ENCODE measurements around the gene PPARA. TPM values are rescaled to one million over a fixed set of nuclear protein-coding genes. Genes with fewer than 3 reads are reported as not detected.

PPARA gene
- total and polyA plus RNA-seq, 12 donors, result 5.1 to 208 (median 37.4) TPM

GRCh38 chr22:46110215-46110614 lies 40.1 kb upstream of the PPARA start:
- H3K4me1 ChIP-seq (replicated peaks in 1 of 2), result peaks cover 66 to 99% of the 10 kb centered on the region in 2 donors
- no peak overlapping the region for H3K4me3 ChIP-seq
- no peak for TF ChIP-seq CTCF (IDR thresholded peaks at IDR 0.05)
- peak in 1 of 2 donors; percentile 27 for TF ChIP-seq POLR2A (IDR thresholded peaks at IDR 0.05)
- WGBS, 4 donors, result 38% methylated on average over 9 of the region's 9 CpGs; no CpG with 5 or more reads in 2 of the 4 donors
- no peaks in the 10 kb centered on the region for H3K9me3 ChIP-seq (replicated peaks in 1 of 3)
- peak; percentile 82 to 87 (median 86) for DNase-seq
- intact Hi-C loops (cut with DNase I), result loop anchor here in 1 of 2 donors (5.0 kb wide), 1 partner anchor 33 kb away; no protein-coding TSS in a partner anchor
- H3K27me3 ChIP-seq, result no peaks in the 10 kb centered on the region
- H3K27ac ChIP-seq, result peak overlapping the region; percentile 73 to 95 (median 85)
- H3K36me3 ChIP-seq (replicated peaks in 1 of 2), result peaks cover 0 to 60% of the 10 kb centered on the region in 2 donors

- peak overlapping the region in 4 of 5 donors; percentile 76 to 88 (median 82) for H3K27ac ChIP-seq
- H3K4me3 ChIP-seq, result no peak overlapping the region
- H3K36me3 ChIP-seq (replicated peaks in 1 of 2), result peaks cover 0 to 46% of the 10 kb centered on the region in 2 donors
- intact Hi-C loops (cut with DNase I), result loop anchor here in 1 of 2 donors (5.0 kb wide), 1 partner anchor 34 kb away; no protein-coding TSS in a partner anchor
- no peak for TF ChIP-seq CTCF (IDR thresholded peaks at IDR 0.05)
- H3K9me3 ChIP-seq (replicated peaks in 1 of 3), result no peaks in the 10 kb centered on the region
- peak in 5 of 7 donors; percentile 49 to 60 (median 50) for DNase-seq
- peaks cover 61 to 97% of the 10 kb centered on the region in 2 donors for H3K4me1 ChIP-seq (replicated peaks in 1 of 2)
- H3K27me3 ChIP-seq, result no peaks in the 10 kb centered on the region
- 18 to 48% (median 43%) methylated on average over 3 to 20 of the region's 20 CpGs for WGBS, 4 donors
Observed at GRCh38 chr22:46111645-46112306, 38.5 kb upstream of the PPARA start.

GRCh38 chr22:46112405-46112804 lies 37.9 kb upstream of the PPARA start:
- 50 to 60% (median 55%) methylated on average over 20 of the region's 20 CpGs for WGBS, 4 donors
- Histone ChIP-seq H3K4me1 (replicated peaks in 1 of 2) (peaks cover 55 to 93% of the 10 kb centered on the region in 2 donors), H3K36me3 (replicated peaks in 1 of 2) (peaks cover 0 to 42% of the 10 kb centered on the region in 2 donors), H3K4me3 (no peak overlapping the region), H3K27me3 (no peaks in the 10 kb centered on the region), H3K9me3 (replicated peaks in 1 of 3) (no peaks in the 10 kb centered on the region), H3K27ac (peak overlapping the region; percentile 31 to 88 (median 80))
- TF ChIP-seq POLR2A (IDR thresholded peaks at IDR 0.05) (no peak), CTCF (IDR thresholded peaks at IDR 0.05) (no peak)
- intact Hi-C loops (cut with DNase I), result loop anchor here in 1 of 2 donors (5.0 kb wide), 1 partner anchor 35 kb away; no protein-coding TSS in a partner anchor
- no peak for DNase-seq

- H3K4me1 ChIP-seq (replicated peaks in 1 of 2), result peaks cover 46 to 84% of the 10 kb centered on the region in 2 donors
- peak overlapping the region; percentile 43 to 88 (median 80) for H3K27ac ChIP-seq
- WGBS, 4 donors, result 24 to 55% (median 52%) methylated on average over 8 to 25 of the region's 25 CpGs
- peak in 4 of 7 donors; percentile 49 to 67 (median 53) for DNase-seq
- H3K27me3 ChIP-seq, result no peaks in the 10 kb centered on the region
- intact Hi-C loops (cut with DNase I), result loop anchor here in 1 of 2 donors (5.0 kb wide), 1 partner anchor 36 kb away; no protein-coding TSS in a partner anchor
- no peak for TF ChIP-seq CTCF (IDR thresholded peaks at IDR 0.05)
- no peak for TF ChIP-seq POLR2A (IDR thresholded peaks at IDR 0.05)
- peaks cover 0 to 41% of the 10 kb centered on the region in 2 donors for H3K36me3 ChIP-seq (replicated peaks in 1 of 2)
- no peak overlapping the region for H3K4me3 ChIP-seq
- H3K9me3 ChIP-seq (replicated peaks in 1 of 3), result no peaks in the 10 kb centered on the region
Observed at GRCh38 chr22:46113110-46113909, 37.0 kb upstream of the PPARA start.
